ENCODE results near the gene SIRT7. TPM values are rescaled to one million over a fixed set of nuclear protein-coding genes. Genes with fewer than 3 reads are reported as not detected.

Gene SIRT7
- total RNA-seq, 1 experiment from 2014 or later, result 24.7 TPM

- in situ Hi-C loops (cut with HindIII; ENCODE audit: low pct_unique_long_range_greater_than_20kb, low sequenced_read_pairs), result no loop called here
- DNase-seq (ENCODE audit: low read depth, low spot score), result no peak
Observed at GRCh38 chr17:81939881-81940385, 22.0 kb upstream of the SIRT7 start.

GRCh38 chr17:81939218-81939617 is 21.2 kb upstream of the SIRT7 start:
- no peak for DNase-seq (ENCODE audit: low read depth, low spot score)
- in situ Hi-C loops (cut with HindIII; ENCODE audit: low pct_unique_long_range_greater_than_20kb, low sequenced_read_pairs), result no loop called here

GRCh38 chr17:81935709-81936084 is 17.7 kb upstream of the SIRT7 start:
- no peak for DNase-seq (ENCODE audit: low read depth, low spot score)
- in situ Hi-C loops (cut with HindIII; ENCODE audit: low pct_unique_long_range_greater_than_20kb, low sequenced_read_pairs), result no loop called here

- in situ Hi-C loops (cut with HindIII; ENCODE audit: low pct_unique_long_range_greater_than_20kb, low sequenced_read_pairs), result no loop called here
- no peak for DNase-seq (ENCODE audit: low read depth, low spot score)
Observed at GRCh38 chr17:81934850-81935708, 17.1 kb upstream of the SIRT7 start.

- DNase-seq (ENCODE audit: low read depth, low spot score), result no peak
- in situ Hi-C loops (cut with HindIII; ENCODE audit: low pct_unique_long_range_greater_than_20kb, low sequenced_read_pairs), result no loop called here
Observed at GRCh38 chr17:81934098-81934757, 16.3 kb upstream of the SIRT7 start.

- in situ Hi-C loops (cut with HindIII; ENCODE audit: low pct_unique_long_range_greater_than_20kb, low sequenced_read_pairs), result no loop called here
- DNase-seq (ENCODE audit: low read depth, low spot score), result no peak
Observed at GRCh38 chr17:81933178-81933699, 15.3 kb upstream of the SIRT7 start.

GRCh38 chr17:81932333-81932983 is 14.5 kb upstream of the SIRT7 start:
- in situ Hi-C loops (cut with HindIII; ENCODE audit: low pct_unique_long_range_greater_than_20kb, low sequenced_read_pairs), result no loop called here
- DNase-seq (ENCODE audit: low read depth, low spot score), result no peak

- no peak for DNase-seq (ENCODE audit: low read depth, low spot score)
- in situ Hi-C loops (cut with HindIII; ENCODE audit: low pct_unique_long_range_greater_than_20kb, low sequenced_read_pairs), result no loop called here
Observed at GRCh38 chr17:81931557-81932332, 13.8 kb upstream of the SIRT7 start.

GRCh38 chr17:81931189-81931556 is 13.2 kb upstream of the SIRT7 start:
- DNase-seq (ENCODE audit: low read depth, low spot score), result no peak
- in situ Hi-C loops (cut with HindIII; ENCODE audit: low pct_unique_long_range_greater_than_20kb, low sequenced_read_pairs), result no loop called here

- in situ Hi-C loops (cut with HindIII; ENCODE audit: low pct_unique_long_range_greater_than_20kb, low sequenced_read_pairs), result no loop called here
- DNase-seq (ENCODE audit: low read depth, low spot score), result peak; percentile 40
Observed at GRCh38 chr17:81930142-81931125, 12.5 kb upstream of the SIRT7 start.

- in situ Hi-C loops (cut with HindIII; ENCODE audit: low pct_unique_long_range_greater_than_20kb, low sequenced_read_pairs), result no loop called here
- no peak for DNase-seq (ENCODE audit: low read depth, low spot score)
Observed at GRCh38 chr17:81929253-81930141, 11.5 kb upstream of the SIRT7 start.

GRCh38 chr17:81928544-81929252 is 10.7 kb upstream of the SIRT7 start:
- DNase-seq (ENCODE audit: low read depth, low spot score), result no peak

GRCh38 chr17:81927653-81928543 is 9.9 kb upstream of the SIRT7 start, which contains the start of gene MAFG:
TSS of gene MAFG (minus strand) at chr17:81927735. CDS start at chr17:81923185, 4,550 bp downstream.
- peak; percentile 99 for DNase-seq (ENCODE audit: low read depth, low spot score)
- in situ Hi-C loops (cut with HindIII; ENCODE audit: low pct_unique_long_range_greater_than_20kb, low sequenced_read_pairs), result no loop called here

More at GRCh38 chr17:81928544-81929252, 10.7 kb upstream of the SIRT7 start:
- in situ Hi-C loops (cut with HindIII; ENCODE audit: low pct_unique_long_range_greater_than_20kb, low sequenced_read_pairs), result no loop called here

- in situ Hi-C loops (cut with HindIII; ENCODE audit: low pct_unique_long_range_greater_than_20kb, low sequenced_read_pairs), result no loop called here
- no peak for DNase-seq (ENCODE audit: low read depth, low spot score)
Observed at GRCh38 chr17:81927152-81927652, 9.2 kb upstream of the SIRT7 start.

Measured in SK-MEL-5 (cell line).